Common myeloid progenitor, CD34-positive (primary cell): ENCODE measurements around the gene ARHGEF10L.

Experiments used
- CTCF ChIA-PET: fragments of 350-600 bp; sonication (Branson Sonifier 250); formaldehyde crosslinking; loops from one replicate; lab custom pipeline; 2021; ENCODE audit warnings: antibody characterized with exemption; lab: Charles Lee
- POLR2A ChIA-PET: fragments of 350-600 bp; sonication (Branson Sonifier 250); formaldehyde crosslinking; loops from one replicate; lab custom pipeline; 2021; ENCODE audit warnings: antibody characterized with exemption; lab: Charles Lee
- DNase-seq, 3 donors: peaks; one replicate each; pipeline versions ENCODE4 v3.0.0 to v3.0.0-alpha.2; 2013
- H3K27ac ChIP-seq, 2 experiments: 1 replicate in 1 of 2; 2 replicates in 1 of 2; pipeline ENCODE4 v1.7.0; 2013; ENCODE audit warnings: inconsistent platforms in 2 of 2, low read length in 2 of 2, mild to moderate bottlenecking in 2 of 2, low read depth in 1 of 2, moderate library complexity in 1 of 2; ENCODE audit not compliant: severe bottlenecking in 2 of 2, insufficient read depth in 1 of 2, poor library complexity in 1 of 2
- H3K27me3 ChIP-seq, 5 experiments: replicated peaks in 2 of 5; 1 replicate in 3 of 5; 2 replicates in 2 of 5; pipeline versions ENCODE4 v1.6.1 to v1.7.0; 2013; ENCODE audit warnings: low read length in 4 of 5, mild to moderate bottlenecking in 2 of 5, moderate library complexity in 2 of 5, inconsistent platforms in 1 of 5; ENCODE audit not compliant: insufficient read depth in 5 of 5, control insufficient read depth in 4 of 5
- H3K36me3 ChIP-seq, 4 experiments: 1 replicate in 2 of 4; 2 replicates in 2 of 4; pipeline versions ENCODE4 v1.6.1 to v1.7.0; 2013; ENCODE audit warnings: low read length in 3 of 4, control low read depth in 1 of 4, mild to moderate bottlenecking in 1 of 4; ENCODE audit not compliant: control insufficient read depth in 4 of 4, insufficient read depth in 4 of 4
- H3K4me1 ChIP-seq, 4 experiments: 1 replicate in 3 of 4; 2 replicates in 1 of 4; pipeline versions ENCODE4 v1.6.1 to v1.7.1; 2013; ENCODE audit warnings: low read length in 3 of 4, mild to moderate bottlenecking in 3 of 4, control low read depth in 1 of 4, inconsistent platforms in 1 of 4, moderate library complexity in 1 of 4; ENCODE audit not compliant: control insufficient read depth in 4 of 4, insufficient read depth in 4 of 4; ENCODE audit errors: control extremely low read depth in 1 of 4
- H3K4me3 ChIP-seq, 7 experiments: 1 replicate in 4 of 7; 2 replicates in 3 of 7; pipeline versions ENCODE4 v1.5.1 to v1.7.0; 2013; ENCODE audit warnings: mild to moderate bottlenecking in 7 of 7, low read length in 6 of 7, moderate library complexity in 6 of 7, inconsistent platforms in 2 of 7, low read depth in 2 of 7, control low read depth in 1 of 7; ENCODE audit not compliant: insufficient read depth in 4 of 7, control insufficient read depth in 1 of 7; ENCODE audit errors: extremely low read depth in 1 of 7
- H3K9me3 ChIP-seq, 5 experiments: 1 replicate in 4 of 5; 2 replicates in 1 of 5; pipeline versions ENCODE4 v1.6.1 to v1.7.1; 2013; ENCODE audit warnings: low read length in 4 of 5, mild to moderate bottlenecking in 2 of 5, inconsistent platforms in 1 of 5, low read depth in 1 of 5, moderate library complexity in 1 of 5; ENCODE audit not compliant: control insufficient read depth in 4 of 5, insufficient read depth in 2 of 5; ENCODE audit errors: control extremely low read depth in 1 of 5
- WGBS: methylation state at CpG from one replicate; pipeline ENCODE4 v1.1.5; 2013; ENCODE audit not compliant: insufficient coverage; 5-methylcytosine and 5-hydroxymethylcytosine counted together

Gene ARHGEF10L

GRCh38 chr1:17531343-17531681 lies 8.2 kb upstream of the ARHGEF10L start:
- Histone ChIP-seq H3K36me3 (no peaks in the 10 kb centered on the region), H3K27me3 (peaks cover 0 to 23% (median 3%) of the 10 kb centered on the region in 5 experiments), H3K4me3 (no peak overlapping the region), H3K9me3 (no peaks in the 10 kb centered on the region), H3K27ac (no peak overlapping the region), H3K4me1 (no peaks in the 10 kb centered on the region)
- WGBS: 87% methylated on average over 3 of the region's 4 CpGs
- CTCF ChIA-PET: interaction anchor here (1.0 kb wide), 1 partner anchor 76 kb away, joined by 3 read pairs; no protein-coding TSS in a partner anchor
- POLR2A ChIA-PET: no interaction called here
- no peak for DNase-seq

- H3K9me3 ChIP-seq: no peaks in the 10 kb centered on the region
- ChIA-PET CTCF (interaction anchor here (1.0 to 1.1 kb wide), 2 partner anchors 29 to 75 kb away, joined by 3 read pairs; no protein-coding TSS in a partner anchor), POLR2A (no interaction called here)
- peaks cover 0 to 28% (median 5%) of the 10 kb centered on the region in 5 experiments for H3K27me3 ChIP-seq
- no peaks in the 10 kb centered on the region for H3K36me3 ChIP-seq
- DNase-seq: no peak
- no peak overlapping the region for H3K4me3 ChIP-seq
- H3K4me1 ChIP-seq: no peaks in the 10 kb centered on the region
- 96% methylated on average over 8 of the region's 8 CpGs for WGBS
- no peak overlapping the region for H3K27ac ChIP-seq
Measured at GRCh38 chr1:17531682-17532487, 7.6 kb upstream of the ARHGEF10L start.

- DNase-seq: no peak
- Histone ChIP-seq H3K27me3 (peaks cover 0 to 33% (median 12%) of the 10 kb centered on the region in 5 experiments), H3K36me3 (no peaks in the 10 kb centered on the region), H3K4me1 (no peaks in the 10 kb centered on the region), H3K4me3 (no peak overlapping the region), H3K27ac (no peak overlapping the region), H3K9me3 (no peaks in the 10 kb centered on the region)
- ChIA-PET CTCF (interaction anchor here (1.1 to 1.9 kb wide), 2 partner anchors 31 to 74 kb away, joined by 3 to 4 read pairs; no protein-coding TSS in a partner anchor), POLR2A (interaction anchor here (0.6 kb wide), 1 partner anchor 37 kb away, joined by 3 read pairs; no protein-coding TSS in a partner anchor)
- WGBS: 100% methylated on average over 4 of the region's 4 CpGs
Measured at GRCh38 chr1:17533201-17533600, 6.3 kb upstream of the ARHGEF10L start.

GRCh38 chr1:17535300-17535936 lies 4.1 kb upstream of the ARHGEF10L start:
- peaks cover 0 to 11% (median 6%) of the 10 kb centered on the region in 4 experiments for H3K4me1 ChIP-seq
- H3K9me3 ChIP-seq: no peaks in the 10 kb centered on the region
- POLR2A ChIA-PET: no interaction called here
- no peak for DNase-seq
- 100% methylated on average over 4 of the region's 8 CpGs for WGBS
- H3K4me3 ChIP-seq: no peak overlapping the region
- no peaks in the 10 kb centered on the region for H3K36me3 ChIP-seq
- no peak overlapping the region for H3K27ac ChIP-seq
- CTCF ChIA-PET: interaction anchor here (1.0 to 1.9 kb wide), 2 partner anchors 39 to 72 kb away, joined by 3 to 4 read pairs; no protein-coding TSS in a partner anchor
- peaks cover 6 to 43% (median 20%) of the 10 kb centered on the region in 5 experiments for H3K27me3 ChIP-seq

- POLR2A ChIA-PET: no interaction called here
- no peaks in the 10 kb centered on the region for H3K36me3 ChIP-seq
- H3K27me3 ChIP-seq: peaks cover 6 to 62% (median 29%) of the 10 kb centered on the region in 5 experiments
- no peak overlapping the region for H3K27ac ChIP-seq
- 92% methylated on average over 6 of the region's 7 CpGs for WGBS
- H3K4me1 ChIP-seq: peaks cover 0 to 18% (median 7%) of the 10 kb centered on the region in 4 experiments
- DNase-seq: no peak
- CTCF ChIA-PET: no interaction called here
- H3K4me3 ChIP-seq: no peak overlapping the region
- H3K9me3 ChIP-seq: no peaks in the 10 kb centered on the region
Measured at GRCh38 chr1:17538010-17538409, 1.5 kb upstream of the ARHGEF10L start.

GRCh38 chr1:17538428-17539117 lies 925 bp upstream of the ARHGEF10L start:
- Histone ChIP-seq H3K4me3 (no peak overlapping the region), H3K27ac (no peak overlapping the region), H3K4me1 (peaks cover 0 to 18% (median 7%) of the 10 kb centered on the region in 4 experiments), H3K9me3 (no peaks in the 10 kb centered on the region), H3K36me3 (no peaks in the 10 kb centered on the region), H3K27me3 (peaks cover 6 to 63% (median 29%) of the 10 kb centered on the region in 5 experiments)
- POLR2A ChIA-PET: no interaction called here
- CTCF ChIA-PET: interaction anchor here (1.5 kb wide), 1 partner anchor 15 kb away, joined by 3 read pairs; no protein-coding TSS in a partner anchor
- peak in 1 of 3 donors; percentile 28 for DNase-seq
- whole genome bisulfite sequencing: 27% methylated on average over 5 of the region's 13 CpGs
